Transverse colon (tissue), 4 donors: ENCODE data around the gene SETD1A.

Experiments
- CTCF ChIP-seq, 5 experiments: fragments of 200-600 bp in 3 of 5; fragments of 450-650 bp in 2 of 5; sonication (generic) in 3 of 5; IDR thresholded peaks; 1 replicate in 2 of 5; 2 replicates in 3 of 5; pipeline ENCODE4 v1.5.1; 2016 to 2017; ENCODE audit warnings: antibody characterized with exemption in 5 of 5, inconsistent platforms in 3 of 5, mild to moderate bottlenecking in 2 of 5, moderate library complexity in 1 of 5
- EP300 ChIP-seq: sonication (generic); formaldehyde crosslinking; IDR thresholded peaks from one replicate; pipeline ENCODE4 v1.6.1; 2017; ENCODE audit warnings: antibody characterized with exemption, low read depth
- POLR2A ChIP-seq: fragments of 450-650 bp; IDR thresholded peaks from one replicate; pipeline ENCODE4 v1.6.1; 2016; ENCODE audit warnings: antibody characterized with exemption, mild to moderate bottlenecking, moderate library complexity
- POLR2AphosphoS5 ChIP-seq, 3 donors: sonication (generic); formaldehyde crosslinking; IDR thresholded peaks; one replicate each; pipeline ENCODE4 v1.6.1; 2016; ENCODE audit warnings: antibody characterized with exemption in 3 of 3

- no peak for TF ChIP-seq EP300
- TF ChIP-seq POLR2AphosphoS5 (IDR thresholded peaks at IDR 0.05): no peak
- no peak for TF ChIP-seq POLR2A
- TF ChIP-seq CTCF (IDR thresholded peaks at IDR 0.05): no peak
Measured at GRCh38 chr16:30980023-30980371, 22.4 kb downstream of the SETD1A start.
